HG03558 (cell line): ENCODE measurements around the gene ASPHD1.
"Not testable (repeated sequence)": the region's sequence is repeated elsewhere in the genome, so short reads cannot be mapped to it uniquely, and the experiment has no call there.

Experiments
- ATAC-seq: cut with Tn5 transposase; IDR thresholded peaks from one replicate; pipeline ENCODE4 v1.9.1; 2021; ENCODE audit warnings: moderate number of reproducible peaks; ENCODE audit not compliant: unreplicated experiment; ENCODE audit errors: extremely low read depth

The ASPHD1 gene

DNA sequence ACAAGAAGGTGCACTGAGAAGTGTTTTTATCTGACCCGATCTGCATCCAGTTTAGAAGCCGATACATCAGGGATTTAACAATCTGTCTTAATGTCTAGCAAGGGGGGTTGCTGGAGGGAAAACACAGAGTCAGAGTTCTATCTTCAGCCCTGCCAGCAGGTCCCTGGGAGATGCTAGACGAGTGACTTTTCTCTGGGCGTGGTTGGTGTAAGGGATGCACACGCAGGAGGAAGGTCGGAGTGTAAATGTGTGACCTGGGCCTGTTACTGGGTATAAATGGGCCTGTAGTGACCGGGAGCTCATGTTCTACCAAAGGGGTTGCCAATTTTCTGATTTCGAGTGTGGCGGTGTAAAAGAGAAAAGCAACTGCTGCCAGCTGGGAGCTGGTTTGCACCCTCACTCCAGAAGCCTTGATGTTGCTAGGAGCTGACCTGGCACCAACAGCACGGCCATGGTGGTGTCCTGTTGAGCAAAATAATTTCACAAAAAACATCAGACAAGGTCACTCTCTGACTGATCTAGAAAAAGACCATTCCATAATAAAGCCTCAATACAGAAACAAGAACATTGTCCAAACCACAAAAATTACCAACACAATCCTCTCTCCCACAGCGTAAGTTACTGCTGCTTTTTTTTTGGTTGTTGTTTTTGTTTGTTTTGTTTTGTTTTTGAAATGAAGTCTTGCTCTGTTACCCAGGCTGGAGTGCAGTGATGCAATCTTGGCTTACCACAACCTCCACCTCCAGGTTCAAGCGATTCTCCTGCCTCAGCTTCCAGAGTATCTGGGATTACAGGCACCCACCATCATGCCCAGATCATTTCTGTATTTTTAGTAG lies 27.0 kb downstream of the ASPHD1 start:
- ATAC-seq: no peak

DNA sequence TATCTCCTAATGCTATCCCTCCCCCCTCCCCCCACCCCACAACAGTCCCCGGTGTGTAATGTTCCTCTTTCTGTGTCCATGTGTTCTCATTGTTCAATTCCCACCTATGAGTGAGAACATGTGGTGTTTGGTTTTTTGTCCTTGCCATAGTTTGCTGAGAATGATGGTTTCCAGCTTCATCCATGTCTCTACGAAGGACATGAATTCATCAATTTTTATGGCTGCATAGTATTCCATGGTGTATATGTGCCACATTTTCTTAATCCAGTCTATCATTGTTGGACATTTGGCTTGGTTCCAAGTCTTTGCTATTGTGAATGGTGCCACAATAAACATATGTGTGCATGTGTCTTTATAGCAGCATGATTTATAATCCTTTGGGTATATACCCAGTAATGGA lies 31.5 kb downstream of the ASPHD1 start:
- not testable (repeated sequence) for ATAC-seq

DNA sequence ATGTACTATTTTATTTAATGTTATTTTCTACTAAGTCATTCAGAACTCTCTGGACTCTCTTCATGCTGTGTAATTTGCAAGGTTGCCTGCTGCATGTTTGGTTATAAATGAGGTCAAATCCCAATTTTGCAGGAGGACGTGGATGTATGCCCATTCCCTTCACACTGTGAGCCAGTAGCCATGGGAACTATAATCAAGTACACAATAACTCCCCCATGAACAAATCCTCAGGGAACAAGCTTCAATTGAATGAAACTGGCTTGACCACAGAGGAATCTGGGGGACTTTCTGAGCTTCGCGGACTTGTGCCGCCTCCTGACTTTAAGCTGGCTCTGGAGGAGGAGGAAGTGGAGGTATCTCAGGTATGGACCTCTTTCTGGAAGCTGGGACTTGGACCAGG lies 40.4 kb downstream of the ASPHD1 start:
- no peak for ATAC-seq

DNA sequence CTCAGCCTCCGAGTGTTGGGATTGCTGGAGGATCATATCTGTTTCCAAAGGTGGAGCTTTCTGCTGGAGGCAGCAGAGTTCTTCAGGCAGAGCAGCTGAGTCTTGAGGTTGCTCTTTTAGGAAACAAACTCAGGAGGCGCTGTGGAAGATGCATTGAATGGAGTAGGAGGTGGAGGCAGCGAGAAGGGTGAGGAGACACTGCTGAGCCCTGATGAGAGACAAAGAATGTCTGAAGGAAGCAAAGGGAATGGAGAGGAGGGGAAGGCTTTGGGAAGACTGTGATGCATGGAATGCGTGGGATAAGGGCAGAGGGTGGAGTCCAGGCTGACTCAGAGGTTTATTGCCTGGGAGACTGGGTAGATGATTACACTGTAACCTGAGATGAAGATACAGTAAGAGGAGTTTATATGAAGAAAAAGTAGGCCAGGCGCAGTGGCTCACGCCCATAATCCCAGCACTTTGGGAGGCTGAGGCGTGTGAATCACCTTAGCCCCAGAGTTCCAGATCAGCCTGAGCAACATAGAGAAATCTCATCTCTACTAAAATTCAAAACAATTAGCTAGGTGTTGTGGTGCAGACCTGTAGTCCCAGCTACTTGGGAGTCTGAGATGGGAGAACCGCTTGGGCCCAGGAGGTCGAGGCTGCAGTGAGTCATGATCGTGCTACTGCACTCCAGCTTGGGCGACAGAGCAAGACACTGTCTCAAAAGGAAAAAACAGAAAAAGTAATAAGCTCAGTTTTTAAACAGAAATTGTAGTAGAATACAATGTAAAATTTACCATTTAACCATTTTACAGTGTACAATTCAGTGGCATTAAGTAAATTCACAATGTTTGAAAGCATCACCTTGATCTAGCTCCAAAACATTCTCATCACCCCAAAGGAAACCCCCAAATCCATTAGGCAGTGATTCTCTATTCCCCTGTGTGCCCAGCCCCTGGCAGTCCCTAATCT lies 43.8 kb downstream of the ASPHD1 start:
- ATAC-seq: no peak

DNA sequence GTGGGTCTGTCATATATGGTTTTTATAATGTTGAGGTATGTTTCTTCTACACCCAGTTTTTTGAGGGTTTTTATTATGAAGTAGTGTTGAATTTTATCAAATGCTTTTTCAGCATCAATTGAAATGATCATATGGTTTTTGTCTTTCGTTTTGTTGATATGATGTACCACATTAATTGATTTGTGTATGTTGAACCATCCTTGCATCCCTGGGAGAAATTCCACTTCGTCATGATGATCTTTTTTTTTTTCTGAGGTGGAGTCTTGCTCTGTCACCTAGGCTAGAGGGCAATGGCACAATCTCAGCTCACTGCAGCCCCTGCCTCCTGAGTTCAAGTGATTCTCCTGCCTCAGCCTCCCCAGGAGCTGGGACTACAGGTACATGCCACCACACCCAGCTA lies 47.6 kb downstream of the ASPHD1 start:
- ATAC-seq: no peak

DNA sequence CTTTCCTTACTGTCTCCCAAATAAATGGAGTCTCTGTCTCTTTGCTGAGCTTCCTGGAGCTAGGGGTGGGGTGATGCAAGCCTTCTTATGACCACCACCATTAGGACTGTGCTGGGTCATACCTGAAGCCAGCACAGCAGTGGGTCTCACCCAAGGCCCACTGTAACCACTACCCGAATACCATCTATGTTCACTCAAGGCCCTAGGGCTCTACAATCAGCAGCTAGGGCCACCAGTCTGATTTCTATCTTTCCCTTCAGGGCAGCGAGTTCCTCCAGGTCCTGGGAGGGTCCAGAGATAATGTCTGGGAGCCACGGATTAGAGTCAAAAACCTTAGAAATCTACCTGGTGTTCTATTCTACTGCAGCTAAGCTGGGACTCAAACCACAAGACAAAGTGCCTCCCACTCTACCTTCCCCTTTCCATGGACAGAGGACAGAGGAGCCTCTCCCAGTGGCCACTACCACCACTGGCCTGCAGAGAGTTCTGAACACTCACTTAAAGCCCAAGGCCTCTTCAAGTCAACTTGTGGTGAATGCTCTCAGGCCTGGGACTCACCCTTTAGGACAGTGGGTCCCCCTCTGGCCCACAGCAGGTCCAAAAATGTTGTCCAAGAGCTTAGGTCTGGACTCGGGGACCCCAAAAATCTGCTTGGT lies 50.6 kb downstream of the ASPHD1 start:
- ATAC-seq: no peak

DNA sequence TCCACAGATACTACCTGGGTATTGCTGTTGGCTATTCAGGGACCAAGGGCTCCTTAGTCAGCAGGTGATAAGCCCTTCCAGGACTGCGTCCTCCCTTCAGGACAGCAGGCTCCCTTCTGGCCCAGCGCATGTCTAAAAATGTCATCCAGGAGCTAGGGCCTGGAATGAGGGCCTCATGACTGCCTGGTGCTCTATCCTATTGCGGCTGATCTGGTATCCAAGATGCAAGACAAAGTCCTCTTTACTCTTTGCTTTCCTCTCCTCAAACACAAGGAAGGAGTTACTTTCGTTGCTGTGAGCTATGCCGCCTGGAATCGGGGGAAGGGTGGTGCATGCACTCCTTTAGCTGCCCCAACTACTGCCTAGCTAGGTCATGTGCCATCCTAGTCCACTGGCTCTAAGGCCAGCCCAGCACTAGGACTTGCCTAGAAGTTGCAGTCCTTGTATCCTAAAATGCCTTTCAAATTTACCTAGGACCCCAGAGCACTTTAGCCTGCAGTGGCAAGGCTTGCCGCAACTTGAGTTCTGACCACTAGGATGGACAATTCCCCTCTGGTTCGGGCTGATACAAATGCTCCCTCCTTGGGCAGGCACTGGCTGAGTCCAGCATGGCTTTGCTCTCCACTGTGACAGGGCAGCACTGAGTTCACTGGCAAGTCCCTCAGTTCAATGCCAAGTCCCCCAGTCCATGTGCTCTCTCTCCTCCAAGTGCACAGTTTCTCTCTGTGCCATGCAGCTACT lies 51.5 kb downstream of the ASPHD1 start:
- no peak for ATAC-seq
